HG03039 (cell line): Measurements from ENCODE around the gene UBR2.
"Not testable (repeated sequence)": the region's sequence is repeated elsewhere in the genome, so short reads cannot be mapped to it uniquely, and the experiment has no call there.

ENCODE experiments used
- ATAC-seq: cut with Tn5 transposase; IDR thresholded peaks from one replicate; pipeline ENCODE4 v1.9.1; 2021; ENCODE audit warnings: mild to moderate bottlenecking, moderate library complexity; ENCODE audit not compliant: unreplicated experiment

The UBR2 gene

GRCh38 chr6:42552380-42552779 is 11.4 kb upstream of the UBR2 start:
- ATAC-seq, result no peak

GRCh38 chr6:42555477-42556457 is 8.1 kb upstream of the UBR2 start:
- ATAC-seq, result no peak

- ATAC-seq, result no peak
These were observed 7.4 kb upstream of the UBR2 start for GRCh38 chr6:42556462-42556861.

DNA sequence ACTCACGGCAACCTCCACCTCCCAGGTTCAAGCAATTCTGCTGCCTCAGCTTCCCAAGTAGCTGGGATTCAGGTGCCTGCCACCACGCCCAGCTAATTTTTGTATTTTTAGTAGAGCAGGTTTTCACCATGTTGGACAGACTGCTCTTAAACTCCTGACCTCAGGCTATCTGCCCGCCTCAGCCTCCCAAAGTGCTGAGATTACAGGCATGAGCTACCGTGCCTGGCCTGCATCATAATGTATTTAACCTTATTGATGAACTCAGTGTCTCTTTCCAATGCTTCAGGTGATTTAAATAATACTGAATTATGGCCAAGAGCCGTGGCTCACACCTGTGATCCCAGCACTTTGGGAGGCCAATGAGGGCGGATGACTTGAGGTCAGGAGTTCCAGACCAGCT is 4.6 kb upstream of the UBR2 start:
- ATAC-seq, result not testable (repeated sequence)

DNA sequence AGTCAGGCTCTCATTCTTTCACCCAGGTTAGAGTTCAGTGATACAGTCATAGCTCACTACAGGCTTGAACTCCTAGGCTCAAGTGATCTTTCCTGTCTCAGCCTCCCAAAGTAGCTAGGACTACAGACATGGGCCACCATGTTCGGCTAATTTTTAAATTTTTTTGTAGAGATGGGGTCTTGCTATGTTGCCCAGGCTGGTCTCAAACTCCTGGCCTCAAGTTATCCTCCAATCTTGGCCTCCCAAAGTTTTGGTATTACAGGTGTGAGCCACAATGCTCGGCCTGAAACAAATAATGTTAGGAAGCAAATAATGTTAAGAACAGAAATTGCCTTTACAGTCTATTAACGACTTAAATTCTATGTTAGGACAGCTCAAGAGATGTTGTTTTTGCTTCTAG is 1.8 kb upstream of the UBR2 start:
- no peak for ATAC-seq

- no peak for ATAC-seq
These were observed 932 bp upstream of the UBR2 start for GRCh38 chr6:42562788-42563405.

- ATAC-seq, result no peak
These were observed 637 bp downstream of the UBR2 start for GRCh38 chr6:42564506-42564825.

GRCh38 chr6:42565823-42566613 is 2.2 kb downstream of the UBR2 start:
- ATAC-seq, result no peak

DNA sequence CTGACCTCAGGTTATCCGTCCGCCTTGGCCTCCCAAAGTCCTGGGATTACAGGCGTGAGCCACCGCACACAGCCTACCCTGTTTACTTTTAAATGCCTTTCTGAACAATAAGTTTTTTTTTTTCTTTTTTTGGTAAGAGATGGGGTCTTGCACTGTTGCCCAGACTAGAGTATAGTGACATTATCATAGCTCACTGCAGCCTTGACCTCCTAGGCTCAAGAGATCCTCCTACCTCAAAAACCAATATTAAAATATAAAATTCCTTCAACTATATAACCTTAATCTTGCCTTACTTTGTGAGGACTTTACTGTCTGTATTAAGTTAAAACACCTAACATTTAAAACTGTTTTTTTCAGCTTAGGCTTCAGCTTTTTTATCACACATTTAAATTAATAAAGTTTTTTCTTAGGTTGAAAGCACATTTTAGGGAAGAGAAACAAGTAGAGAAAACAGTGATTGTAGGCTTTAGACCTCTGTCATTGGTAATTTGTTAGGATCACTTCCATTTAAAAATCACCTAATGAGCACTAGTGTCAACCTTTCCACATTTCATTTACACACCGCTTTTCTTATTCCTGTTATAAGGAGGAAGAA is 2.9 kb downstream of the UBR2 start:
- no peak for ATAC-seq

DNA sequence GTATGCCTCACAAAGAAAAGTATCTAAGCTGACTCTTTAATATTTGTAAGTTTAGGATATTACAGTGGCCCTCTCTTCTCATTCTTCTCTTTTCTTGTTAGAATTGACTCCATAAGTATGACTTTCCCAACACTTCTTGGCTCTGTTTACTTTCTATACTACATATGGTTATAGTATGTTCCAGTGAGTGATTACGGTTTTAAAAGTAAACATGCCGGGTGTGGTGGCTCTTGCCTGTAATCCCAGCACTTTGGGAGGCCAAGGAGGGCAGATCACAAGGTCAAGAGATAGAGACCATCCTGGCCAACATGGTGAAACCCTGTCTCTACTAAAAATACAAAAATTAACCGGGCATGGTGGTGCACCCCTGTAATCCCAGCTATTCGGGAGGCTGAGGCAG is 3.4 kb downstream of the UBR2 start:
- ATAC-seq, result not testable (repeated sequence)

GRCh38 chr6:42569102-42570028 is 5.5 kb downstream of the UBR2 start:
- no peak for ATAC-seq

DNA sequence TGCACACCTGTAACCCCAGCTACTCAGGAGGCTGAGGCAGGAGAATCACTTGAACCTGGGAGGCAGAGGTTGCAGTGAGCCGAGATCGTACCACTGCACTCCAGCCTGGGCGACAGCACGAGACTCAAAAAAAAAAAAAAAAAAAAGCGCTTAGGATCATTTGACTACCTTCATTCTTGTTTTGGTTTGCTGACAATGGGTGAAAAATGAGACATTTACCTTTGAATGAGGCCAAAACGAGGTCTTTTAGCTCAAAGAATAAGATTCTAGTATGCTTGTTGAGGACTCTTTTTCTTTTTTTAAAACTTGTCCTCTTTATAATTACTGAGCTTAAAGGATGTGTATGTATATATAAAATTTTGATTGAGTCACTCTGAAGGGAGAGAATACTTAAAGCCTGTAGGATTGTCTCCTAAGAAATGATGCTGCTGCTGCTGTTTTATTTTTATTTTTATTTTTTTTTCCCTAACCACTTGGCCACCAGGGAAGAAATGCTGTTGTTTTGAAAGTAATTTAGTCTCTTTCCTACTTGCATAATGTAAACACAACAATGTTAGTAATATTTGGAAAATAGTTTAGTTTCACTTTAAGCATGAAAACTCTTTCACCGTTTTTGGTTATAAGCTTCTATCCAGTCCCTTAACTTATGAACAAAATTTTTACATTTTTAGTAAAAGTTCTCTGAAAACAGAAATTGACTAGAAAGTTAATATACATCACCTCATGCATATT is 7.9 kb downstream of the UBR2 start:
- ATAC-seq, result no peak

DNA sequence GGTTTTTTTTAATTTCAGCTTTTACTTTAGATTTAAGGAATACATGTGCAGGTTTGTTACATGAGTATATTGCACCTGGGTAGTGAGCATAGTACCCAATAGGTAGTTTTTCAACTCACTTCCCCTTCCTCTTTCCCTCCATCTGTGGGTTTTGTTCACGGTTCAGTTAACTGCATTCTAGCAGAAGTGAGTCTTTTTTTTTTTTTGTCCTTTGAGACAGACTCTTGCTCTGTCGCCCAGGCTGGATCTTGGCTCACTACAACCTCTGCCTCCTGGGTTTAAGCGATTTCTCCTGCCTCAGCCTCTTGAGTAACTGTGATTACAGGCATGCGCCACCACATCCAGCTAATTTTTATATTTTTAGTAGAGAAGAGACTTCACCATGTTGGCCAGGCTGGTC is 8.7 kb downstream of the UBR2 start:
- no peak for ATAC-seq

DNA sequence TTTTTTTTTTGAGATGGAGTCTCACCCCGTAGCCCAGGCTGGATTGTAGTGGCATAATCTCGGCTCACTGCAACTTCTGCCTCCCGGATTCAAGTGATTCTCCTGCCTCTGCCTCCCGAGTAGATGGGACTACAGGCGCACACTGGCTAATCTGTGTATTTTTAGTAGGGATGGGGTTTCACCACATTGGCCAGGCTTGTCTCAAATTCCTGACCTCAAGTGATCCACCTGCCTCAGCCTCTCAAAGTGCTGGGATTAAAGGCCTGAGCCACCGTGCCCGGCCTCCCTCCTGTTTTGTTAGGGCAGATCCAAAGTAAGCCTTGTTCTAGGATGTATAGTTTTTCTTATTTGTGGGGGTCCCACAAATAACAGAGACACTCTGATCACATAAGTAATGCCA is 12.7 kb downstream of the UBR2 start:
- ATAC-seq, result not testable (repeated sequence)

DNA sequence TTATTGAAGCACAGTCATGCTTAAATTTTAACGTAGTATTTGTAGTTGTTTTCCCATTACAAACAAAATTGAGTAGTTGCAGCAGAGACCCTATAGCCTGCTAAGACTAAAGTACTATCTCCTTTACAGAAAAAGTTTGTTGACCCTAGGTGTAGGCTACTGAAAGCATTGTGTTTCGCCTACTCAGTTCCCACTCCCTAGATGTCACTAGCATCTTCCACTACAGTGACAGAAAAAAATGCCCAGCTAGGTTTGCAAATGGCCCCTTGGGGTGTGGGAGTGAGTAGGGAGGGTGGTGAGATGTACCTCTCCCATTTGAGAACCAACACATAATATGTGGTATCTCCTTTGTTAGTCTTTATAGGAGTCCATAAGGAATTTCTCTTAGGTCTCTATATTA is 34.5 kb downstream of the UBR2 start:
- no peak for ATAC-seq

DNA sequence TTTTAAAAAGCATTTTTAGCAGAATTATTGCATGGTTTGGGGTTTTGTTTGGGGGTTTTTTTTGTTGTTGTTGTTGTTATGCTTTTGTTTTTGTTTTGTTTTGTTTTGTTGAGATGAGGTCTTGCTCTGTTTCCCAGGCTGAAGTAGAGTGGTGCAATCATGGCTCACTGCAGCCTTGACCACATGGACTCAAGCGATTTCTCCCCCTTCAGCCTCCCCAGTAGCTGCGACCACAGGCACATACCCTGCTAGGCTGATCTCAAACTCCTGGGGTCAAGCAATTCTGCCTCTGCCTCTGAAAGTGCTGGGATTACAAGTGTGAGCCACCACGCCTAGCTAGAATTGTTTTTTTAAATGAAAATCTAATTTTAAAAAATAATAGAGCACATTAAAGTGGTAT is 35.7 kb downstream of the UBR2 start:
- ATAC-seq, result no peak

DNA sequence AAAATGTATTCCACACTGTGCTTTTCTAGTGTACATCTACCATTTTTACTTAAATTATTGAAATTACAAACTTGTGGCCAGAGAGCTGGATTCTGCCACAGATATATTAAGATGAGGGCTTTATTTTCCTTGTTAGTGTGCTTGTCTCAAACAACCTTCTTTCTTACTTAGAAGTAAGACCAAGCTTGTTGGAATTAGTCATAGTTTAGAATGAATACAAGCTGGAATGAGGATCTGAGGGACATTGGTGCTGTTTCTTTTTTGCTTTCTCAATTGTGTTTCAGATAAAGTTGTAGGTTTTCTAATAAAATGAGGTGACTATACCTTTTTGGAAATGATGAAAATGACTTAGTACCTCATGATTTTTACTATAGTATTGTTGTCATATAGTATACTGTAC is 40.3 kb downstream of the UBR2 start:
- ATAC-seq, result no peak

DNA sequence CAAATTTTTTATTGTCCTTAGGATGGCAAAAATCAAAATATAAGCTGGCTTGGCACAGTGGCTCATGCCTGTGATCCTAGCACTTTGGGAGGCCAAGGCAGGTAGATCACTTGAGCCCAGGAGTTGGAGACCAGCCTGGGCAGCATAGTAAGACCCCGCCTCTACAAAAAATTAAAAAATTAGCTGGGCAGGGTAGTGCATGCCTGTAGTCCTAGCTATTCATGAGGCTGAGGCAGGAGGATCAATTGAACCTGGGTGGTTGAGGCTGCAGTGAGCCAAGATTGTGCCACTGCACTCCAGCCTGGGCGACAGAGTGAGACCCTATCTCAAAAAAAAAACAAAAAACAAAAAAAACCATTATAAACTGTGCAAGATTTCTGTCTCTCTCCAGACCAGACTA is 40.9 kb downstream of the UBR2 start:
- ATAC-seq, result not testable (repeated sequence)

DNA sequence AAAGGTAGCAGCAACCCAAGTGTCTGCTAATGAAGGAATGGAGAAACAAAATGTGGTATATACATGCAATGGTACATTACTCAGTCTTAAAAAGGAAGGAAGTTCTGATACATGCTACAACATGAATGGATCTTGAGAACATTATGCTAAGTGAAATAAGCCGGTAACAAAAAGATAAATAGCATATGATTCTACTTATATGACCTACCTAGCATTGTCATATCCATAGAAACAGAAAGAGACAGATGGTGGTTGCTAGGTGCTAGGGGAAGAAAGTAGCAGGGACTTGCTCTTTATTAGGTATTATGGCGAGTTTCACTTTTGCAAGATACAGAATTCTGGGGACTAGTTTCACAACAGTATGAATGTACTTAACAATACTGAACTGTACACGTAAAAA is 46.6 kb downstream of the UBR2 start:
- no peak for ATAC-seq

DNA sequence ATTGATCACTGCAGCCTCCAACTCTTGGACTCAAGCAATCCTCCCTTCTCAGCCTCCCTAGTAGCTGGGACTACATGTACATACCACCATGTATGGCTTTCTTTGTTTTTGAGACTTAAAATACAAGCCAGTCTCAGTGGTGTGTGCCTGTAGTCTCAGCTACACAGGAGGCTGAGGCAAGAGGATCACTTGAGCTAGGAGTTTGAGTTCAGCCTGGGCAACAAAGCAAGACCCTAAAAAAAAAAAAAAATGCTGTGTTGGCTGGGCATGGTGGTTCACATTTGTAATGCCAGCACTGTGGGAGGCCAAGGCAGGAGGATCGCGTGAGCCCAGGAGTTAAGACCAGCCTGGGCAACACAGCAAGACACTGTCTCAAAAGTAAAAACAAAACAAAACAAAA is 51.7 kb downstream of the UBR2 start:
- no peak for ATAC-seq
